HG03045 (cell line): ENCODE measurements around the gene TMOD4.

Experiments used
- ATAC-seq: cut with Tn5 transposase; IDR thresholded peaks from one replicate; pipeline ENCODE4 v1.9.1; 2021; ENCODE audit warnings: mild to moderate bottlenecking, moderate library complexity; ENCODE audit not compliant: unreplicated experiment

The TMOD4 gene

DNA sequence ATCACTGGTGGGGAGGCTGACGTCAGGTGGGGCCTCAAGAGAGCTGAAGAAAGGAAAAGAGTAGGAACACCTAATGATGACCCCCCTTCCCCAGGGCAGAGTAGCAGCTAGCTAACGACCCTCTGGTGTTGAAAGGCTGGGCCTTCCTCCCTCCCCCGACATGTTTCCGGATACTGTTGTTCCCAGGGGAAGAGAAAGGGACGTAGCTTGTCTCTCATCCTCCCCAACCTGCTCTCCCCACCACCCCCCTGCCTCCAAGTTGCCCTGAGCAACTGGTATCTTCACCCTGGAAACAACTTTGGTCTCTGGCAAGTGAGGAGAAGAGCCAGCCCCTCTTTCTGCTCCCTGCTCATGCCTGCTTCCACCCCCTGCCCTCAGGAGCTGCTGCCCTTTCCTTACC, 31.8 kb downstream of the TMOD4 start:
- no peak for ATAC-seq

DNA sequence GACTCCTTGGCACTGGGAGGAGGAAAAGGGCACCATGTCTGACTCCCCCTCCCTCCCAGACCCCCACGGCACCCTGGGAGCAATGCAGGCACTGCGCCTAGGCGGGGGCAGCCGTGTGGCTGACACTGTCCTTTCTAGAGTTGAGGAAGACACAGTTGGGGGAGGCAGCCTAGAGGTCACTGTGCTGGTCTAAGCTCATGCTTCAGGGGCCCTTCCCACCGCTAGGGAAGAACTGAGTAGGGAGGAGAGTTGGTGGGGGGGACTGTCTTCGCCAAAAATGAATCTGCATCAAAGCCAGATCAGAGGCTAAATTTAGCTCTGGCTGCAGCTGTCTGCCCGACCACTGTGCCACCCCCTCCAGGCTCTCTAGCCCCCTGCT, 32.7 kb downstream of the TMOD4 start:
- ATAC-seq = no peak

DNA sequence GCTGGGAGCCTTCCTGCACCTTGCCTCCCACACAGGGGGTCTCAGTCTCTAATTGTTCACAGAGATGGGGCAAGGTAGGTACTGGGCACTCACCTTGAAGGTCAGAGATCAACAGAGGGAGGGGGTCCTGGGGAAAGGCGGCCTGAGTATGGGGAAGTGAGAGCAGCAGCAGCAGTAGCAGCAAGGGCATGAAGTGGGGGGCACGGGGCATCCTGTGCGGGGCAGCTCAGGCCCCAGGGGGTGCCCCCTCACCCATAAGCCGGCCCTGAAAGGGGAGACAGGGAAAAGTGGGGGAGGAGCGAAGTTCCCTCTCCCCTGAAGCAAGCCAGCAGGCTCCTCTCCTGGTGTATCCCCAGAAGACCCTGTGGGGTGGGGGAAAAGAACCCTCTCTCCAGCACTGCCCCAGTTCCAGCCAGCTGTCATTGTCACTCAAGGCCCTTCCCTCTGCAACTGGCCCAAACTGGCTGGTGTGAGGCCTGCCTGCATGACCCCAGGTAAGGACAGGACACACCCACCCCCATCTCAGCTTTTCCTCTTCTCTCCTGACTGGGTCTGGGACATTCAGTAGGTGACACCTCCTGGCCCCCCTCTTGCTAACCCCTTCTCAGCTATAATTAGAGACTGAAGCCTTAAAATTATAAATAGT, 33.2 kb downstream of the TMOD4 start:
- no peak for ATAC-seq

DNA sequence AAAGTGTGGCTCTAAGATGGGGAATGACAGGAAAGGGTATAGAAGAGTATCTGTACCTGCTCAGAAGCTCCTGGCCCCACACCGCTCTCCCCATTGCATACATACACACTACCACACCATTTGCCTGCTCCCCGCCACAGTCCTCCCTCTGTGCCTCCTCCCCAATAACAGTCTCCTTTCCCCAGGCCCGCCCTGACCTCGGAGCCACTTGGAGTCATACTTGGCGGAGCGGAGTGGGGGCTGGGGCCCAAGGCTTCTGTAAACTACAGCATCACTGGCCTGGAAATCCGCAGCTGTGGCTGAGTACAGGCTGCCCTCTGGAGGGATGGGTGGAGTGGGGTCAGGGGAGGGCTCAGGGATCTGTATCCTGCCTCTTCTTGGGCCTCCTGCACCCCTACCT, 38.0 kb downstream of the TMOD4 start:
- no peak for ATAC-seq

DNA sequence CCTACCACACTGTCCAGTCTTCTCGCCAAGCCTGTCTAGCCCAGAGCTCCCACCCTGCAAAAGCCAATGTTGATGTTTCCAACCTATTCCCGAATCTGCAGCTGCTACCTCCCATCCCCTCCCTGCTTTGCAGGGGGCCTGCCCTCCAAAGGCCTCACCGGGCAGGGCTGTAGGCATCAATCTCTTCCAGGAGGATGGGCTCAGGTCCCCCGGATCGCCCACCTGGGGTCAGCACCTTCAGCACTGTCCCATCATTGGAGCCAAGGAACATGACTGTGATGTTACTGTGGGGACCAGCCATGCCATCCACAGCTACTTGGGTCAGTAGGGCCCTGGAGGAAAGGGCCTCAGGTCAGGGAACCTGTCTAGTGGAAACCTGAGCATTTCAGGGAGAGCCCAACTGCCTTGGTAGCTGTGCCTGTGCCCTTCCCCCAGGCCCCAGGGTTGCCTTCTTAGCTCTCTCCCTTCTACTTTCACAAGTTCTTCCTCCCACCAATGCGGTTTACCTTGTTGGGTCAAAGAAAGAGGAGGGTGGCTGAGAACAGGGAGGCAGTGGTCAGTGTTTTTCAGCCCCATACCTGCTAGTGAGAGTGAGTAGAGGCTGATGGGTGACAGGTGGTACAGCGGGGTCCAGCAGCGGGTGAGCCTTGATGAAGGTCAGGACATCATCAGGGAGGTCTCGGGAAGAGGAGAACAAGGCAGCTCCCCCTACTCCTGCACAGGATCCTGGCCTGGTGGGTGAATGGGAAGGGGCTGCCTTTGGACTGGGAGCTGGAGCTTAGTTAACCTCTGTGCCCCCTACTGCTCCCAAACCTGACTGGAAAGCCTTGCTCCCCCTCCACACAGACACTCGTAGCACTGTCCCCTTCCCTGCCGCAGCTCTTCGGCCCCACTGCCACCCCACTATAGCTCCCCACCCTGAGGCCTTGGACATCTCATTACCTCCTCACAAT, 40.1 kb downstream of the TMOD4 start:
- no peak for ATAC-seq

DNA sequence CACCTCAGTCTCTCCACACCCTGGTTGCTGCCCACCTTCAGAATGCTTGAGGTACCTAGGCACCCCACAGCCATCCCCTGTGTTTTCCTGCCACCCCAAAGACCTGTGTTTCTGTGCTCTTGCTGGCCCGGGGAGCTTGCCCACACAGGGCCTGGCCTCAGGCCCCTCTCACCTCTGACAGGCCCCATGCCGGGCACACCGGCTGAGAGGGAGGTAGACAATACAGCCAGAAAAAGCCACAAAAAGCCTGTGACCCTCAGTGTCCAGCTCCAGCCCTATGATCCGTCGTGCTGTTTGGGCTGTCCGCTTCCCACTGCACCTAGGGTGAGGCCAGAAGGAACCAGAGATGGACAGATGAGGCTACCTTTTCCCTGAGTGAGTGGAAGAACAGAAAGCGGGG, 40.8 kb downstream of the TMOD4 start:
- ATAC-seq = no peak

DNA sequence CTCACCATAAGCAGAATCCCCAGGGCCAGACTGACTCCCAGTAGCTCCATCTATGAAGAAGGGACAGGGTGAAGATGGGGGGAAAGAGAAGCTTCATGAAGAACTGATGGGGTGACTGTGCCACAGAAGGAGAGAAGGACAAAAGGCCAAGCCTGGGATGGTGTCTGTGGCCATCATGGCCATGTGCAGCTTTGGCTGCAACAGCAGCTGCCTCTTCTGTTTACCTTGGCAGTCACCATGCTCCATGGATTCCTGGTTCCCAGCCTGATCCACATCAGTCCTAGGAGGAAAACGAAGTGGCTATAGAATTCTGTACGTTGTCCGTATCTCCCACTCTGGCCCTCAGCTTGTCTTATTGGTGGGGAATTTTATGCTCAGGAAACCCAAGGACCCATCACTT, 41.4 kb downstream of the TMOD4 start:
- ATAC-seq = no peak

DNA sequence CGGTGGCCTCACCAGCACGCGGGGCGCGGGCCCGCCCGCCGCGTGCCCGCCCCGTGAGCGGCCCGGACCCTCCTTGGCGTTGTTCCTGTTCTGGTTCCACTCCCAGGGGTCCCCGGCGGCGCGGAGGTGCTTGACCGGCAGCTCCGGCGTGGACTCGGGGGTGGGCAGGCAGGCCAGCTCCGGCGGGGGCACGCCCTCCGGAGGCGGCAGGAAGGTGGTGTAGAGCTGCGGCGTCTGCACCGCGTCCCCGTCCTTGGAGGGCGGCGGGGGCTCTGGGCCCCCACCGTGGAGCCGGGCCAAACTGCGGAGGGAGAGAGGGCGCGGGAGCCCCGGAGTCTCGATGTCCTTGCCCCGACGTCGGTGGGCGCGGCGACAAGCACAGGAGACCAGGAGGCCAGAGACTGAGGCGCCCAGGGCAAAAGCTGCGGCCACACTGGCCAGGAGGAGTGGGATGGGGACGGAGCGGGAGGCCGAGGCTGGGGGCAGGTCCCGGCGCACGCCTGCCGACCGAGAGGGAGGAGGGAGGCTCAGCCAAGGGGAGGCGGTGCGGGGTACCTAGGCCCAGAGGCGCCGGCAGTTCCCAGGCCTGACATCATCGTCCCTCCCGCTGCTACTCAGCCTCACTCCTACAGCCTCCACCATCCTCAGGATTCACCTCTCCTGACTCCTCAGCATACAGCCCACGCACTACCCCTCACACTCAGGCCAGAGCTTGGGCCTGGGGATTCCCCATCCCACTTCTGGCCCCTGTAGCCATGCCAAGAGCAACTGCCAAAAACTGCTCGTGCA, 42.6 kb downstream of the TMOD4 start:
- no peak for ATAC-seq

DNA sequence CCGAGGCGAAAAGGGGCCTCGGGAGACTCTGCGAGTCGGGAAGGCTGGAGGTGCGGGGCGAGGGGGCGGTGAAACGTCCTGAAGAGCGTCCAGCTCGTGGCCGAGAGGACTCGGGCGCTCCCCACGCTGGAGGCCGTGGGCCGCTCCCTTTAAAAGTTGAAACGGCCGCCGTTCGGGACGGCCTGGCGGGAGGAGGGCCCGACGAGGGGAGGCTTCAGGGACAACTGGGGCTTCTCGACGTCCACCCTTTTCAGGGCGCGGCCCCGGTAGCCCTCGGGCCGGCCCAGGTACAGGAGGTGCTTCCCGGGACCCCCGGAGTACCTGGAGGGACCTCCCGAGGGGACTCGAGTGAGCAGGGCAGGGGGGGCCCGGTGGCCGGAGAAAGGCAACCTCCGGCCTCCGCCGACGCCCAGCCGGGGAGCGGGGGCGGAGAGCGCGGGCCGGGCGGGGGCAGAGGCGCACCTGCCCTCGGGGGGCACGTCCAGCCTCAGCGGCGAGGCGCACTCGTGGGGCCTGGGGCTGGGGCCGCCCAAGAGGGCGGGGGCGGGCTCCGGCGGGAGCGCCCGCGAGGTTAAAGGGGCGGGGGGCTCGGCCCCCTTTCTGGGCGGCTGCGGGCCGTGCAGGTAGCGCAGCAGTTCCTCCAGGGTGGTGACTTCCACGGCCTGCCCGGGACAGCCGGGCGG, 43.3 kb downstream of the TMOD4 start:
- no peak for ATAC-seq

DNA sequence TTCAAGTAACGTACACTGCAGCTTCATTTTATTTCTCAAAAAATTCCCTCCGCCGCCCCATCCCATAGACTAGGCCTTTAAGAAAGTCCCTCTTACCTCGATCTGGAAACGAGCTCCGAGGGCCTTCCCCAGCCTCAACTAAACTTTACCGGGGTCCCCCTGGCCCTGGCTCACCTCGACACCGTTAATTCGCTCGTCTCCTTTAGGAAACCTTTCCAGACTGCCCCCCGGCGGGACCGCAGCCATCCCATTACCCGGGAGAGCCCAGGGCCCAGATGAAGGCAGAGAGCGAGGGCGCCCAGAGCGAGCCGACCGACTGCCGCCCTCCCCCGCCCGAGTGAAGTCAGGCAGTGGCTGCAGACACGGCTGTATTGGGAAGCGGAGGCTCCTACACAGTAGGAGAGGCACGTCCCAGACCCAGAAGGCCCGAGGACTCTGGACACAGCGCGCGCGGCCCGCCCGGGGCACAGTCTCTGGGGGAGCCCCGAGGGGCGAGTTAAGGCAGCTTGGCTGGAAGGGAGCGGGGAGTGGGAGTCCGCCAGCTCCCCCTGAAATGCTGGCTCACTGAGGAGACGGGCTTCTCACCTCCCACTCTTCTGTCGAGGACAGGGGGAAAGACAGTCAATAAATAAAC, 44.0 kb downstream of the TMOD4 start:
- ATAC-seq = no peak

DNA sequence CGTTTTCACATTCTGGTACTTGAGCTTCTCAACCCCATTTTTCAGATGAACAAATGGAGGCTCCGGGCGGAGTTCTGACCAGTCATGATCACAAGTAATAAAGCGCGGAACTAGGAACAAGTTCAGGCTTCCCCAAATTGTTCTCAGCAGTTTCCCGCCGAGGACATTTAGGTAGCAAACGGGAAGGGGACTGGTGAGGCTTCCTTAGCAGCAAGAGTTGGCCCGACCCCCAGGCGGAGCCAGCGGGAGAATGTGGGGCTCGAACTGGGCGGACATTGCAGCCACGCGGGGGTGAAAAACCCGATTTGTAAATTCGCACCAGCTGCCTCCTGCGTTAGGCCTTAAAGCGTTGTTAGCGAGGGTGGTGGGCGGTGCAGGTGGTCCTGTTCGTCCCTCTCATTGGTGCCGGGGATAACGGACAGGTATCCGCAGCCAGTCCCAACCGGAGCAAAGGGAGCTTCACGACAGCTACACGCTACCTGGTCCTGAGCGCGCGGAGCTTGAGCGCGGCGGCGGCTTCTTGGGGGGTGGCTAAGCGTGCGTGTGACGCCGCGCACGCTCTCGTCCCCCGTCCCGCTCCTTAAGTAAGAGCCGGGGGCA, 44.7 kb downstream of the TMOD4 start:
- ATAC-seq = no peak

DNA sequence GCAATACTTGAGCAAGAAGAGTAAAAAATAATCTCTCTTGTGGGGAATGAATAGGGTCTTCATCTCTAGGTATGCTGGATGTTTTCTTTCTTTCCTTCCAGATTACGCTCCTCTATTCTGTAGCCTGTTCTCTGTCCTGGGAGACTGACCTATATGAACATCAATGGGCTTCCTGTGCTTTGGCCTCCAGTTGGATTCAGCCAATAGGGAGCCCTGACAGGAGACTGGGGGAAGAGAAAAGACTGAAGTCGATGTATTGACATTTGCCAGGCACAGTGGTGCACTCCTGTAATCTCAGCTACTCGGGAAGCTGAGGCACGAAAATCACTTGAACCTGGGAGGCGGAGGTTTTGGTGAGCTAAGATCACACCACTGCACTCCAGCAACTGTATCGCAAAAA, 47.0 kb downstream of the TMOD4 start:
- ATAC-seq = no peak

DNA sequence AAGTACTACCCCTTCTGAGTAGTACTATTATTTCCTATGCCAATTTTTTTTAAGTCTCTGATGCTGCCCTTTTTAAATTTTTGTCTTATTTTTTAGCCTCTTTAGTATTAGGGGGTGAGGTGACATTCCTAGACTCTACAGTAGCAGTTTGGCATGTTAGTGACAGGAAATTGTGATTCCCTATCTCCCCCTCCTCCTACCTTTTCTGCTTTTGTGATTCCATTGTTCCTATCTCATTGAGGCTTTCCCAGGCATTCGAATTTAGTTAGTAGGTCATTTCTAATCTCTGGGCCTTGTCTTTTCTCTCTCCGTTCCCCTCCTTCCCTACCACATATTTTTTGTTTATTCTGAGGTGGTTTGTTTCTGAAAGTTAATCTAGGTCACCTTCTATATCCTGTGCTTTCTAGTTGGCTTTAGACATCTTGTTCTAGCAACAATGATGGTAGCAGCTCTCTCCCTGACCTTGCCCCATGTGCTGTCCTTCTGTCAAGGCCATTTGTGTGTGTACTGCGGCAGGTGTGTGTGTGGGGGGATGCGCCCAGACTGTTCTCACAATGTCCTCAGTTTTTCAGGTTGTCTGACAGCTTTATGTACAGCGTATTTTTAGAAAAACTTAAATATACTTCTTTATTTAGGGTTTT, 50.9 kb downstream of the TMOD4 start:
- no peak for ATAC-seq
